HG03575 (cell line): ENCODE data around the gene TRANK1.

Experiments
- ATAC-seq: cut with Tn5 transposase; IDR thresholded peaks from one replicate; pipeline ENCODE4 v1.9.1; 2021; ENCODE audit not compliant: unreplicated experiment, insufficient number of reproducible peaks, low FRiP score; ENCODE audit errors: extremely low read depth

TRANK1 gene

DNA sequence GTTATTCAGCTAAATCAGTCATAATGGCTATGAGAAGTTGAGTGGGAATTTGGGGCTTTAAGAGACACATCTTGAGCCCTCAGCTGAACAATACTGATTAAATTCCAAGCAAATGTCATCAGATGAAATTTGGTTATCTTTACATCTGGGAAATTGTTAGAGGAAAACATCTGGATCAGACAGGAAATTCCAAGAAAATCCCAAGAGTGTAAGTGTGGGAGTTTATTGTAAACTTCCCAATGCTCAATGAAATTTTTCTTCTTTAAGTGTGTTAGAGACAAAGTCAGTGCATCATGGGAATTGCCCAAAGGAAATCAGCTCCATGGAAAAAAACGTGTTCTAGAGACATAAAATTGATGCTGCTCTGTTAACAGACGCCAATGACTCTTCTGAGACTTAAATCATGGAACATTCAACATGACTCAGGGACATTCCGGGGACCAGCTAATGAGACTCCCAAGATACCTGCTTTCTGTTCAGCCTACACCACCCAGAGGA lies 160.7 kb downstream of the TRANK1 start:
- no peak for ATAC-seq

DNA sequence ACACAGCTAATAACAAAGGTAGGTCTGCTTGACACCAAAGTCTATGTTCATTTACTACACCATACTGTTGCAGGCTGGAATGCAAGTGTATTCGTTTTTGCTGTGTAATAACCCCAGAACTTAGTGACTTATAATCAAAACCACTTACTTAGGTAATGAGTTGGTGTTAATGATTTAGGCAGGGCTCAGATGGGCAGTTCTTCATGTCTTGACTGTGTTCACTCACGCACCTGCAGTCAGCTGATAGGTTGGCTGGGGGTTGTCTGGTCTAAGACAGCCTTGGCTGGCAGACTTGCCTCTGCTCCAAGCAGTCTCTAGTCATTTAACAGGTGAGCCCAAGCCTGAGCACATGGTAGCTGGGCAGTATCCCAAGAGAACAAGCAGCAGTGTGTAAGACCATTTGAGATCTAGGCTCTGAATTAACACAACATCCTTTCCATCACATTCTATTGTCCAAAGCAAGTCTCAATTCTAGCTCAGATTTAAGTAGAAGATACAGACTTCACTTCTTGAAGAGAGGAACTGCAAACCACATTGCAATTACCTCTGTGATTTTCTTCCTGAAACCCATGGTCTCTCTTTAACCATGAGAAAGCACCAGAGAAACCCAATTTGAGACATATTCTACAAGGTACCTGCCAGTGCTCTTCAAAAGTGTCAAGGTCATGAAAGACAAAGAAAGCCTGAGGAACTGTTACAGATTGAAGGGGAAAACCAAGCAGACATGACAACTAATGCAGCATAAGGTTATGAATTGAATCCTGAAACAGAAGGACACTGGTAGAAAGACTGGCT lies 167.2 kb downstream of the TRANK1 start:
- no peak for ATAC-seq
